ENCODE data around the gene ATP5IF1.

DNA sequence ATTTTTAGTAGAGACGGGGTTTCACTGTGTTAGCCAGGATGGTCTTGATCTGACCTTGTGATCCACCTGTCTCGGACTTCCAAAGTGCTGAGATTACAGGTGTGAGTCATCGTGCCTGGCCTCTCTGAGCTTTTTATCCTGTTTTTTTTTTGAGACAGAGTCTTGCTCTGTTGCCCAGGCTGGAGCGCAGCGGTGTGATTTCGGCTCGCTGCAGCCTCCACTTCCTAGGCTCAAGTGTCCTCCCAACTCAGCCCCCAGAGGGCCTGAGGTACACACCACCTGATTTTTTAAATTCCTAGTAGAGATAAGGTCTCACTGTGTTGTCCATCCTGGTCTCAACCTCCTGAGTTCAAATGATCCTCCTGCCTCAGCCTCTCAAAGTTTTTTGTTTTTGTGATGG, 43.8 kb downstream of the ATP5IF1 start:
- TF ChIP-seq POLR2A (IDR thresholded peaks at IDR 0.05; ENCODE audit: borderline replicate concordance, extremely low read depth, insufficient read depth, insufficient read length), result no peak
- TF ChIP-seq, protein P1, sequence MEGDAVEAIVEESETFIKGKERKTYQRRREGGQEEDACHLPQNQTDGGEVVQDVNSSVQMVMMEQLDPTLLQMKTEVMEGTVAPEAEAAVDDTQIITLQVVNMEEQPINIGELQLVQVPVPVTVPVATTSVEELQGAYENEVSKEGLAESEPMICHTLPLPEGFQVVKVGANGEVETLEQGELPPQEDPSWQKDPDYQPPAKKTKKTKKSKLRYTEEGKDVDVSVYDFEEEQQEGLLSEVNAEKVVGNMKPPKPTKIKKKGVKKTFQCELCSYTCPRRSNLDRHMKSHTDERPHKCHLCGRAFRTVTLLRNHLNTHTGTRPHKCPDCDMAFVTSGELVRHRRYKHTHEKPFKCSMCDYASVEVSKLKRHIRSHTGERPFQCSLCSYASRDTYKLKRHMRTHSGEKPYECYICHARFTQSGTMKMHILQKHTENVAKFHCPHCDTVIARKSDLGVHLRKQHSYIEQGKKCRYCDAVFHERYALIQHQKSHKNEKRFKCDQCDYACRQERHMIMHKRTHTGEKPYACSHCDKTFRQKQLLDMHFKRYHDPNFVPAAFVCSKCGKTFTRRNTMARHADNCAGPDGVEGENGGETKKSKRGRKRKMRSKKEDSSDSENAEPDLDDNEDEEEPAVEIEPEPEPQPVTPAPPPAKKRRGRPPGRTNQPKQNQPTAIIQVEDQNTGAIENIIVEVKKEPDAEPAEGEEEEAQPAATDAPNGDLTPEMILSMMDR (IDR thresholded peaks at IDR 0.05 in 2 of 3, conservative IDR thresholded peaks at IDR 0.05 in 1 of 3; ENCODE audit: borderline replicate concordance in 1 of 3, insufficient read depth in 1 of 3, low read depth in 2 of 3, low read length in 2 of 3), result no peak
- TF ChIP-seq EZH2 (IDR thresholded peaks at IDR 0.05), result no peak
- no peak for TF ChIP-seq ELF1 (IDR thresholded peaks at IDR 0.05; ENCODE audit: borderline replicate concordance, low read depth)
- no peak for TF ChIP-seq CEBPB (IDR thresholded peaks at IDR 0.05; ENCODE audit: low read depth)
- no peak for TF ChIP-seq TCF7L2 (IDR thresholded peaks at IDR 0.05; ENCODE audit: borderline replicate concordance, extremely low read depth, insufficient read depth, insufficient read length)
- TF ChIP-seq JUND (IDR thresholded peaks at IDR 0.05), result no peak
- no peak for TF ChIP-seq SP1 (IDR thresholded peaks at IDR 0.05; ENCODE audit: low read depth)
- no peak for TF ChIP-seq EGR1 (IDR thresholded peaks at IDR 0.05; ENCODE audit: low read depth)
- TF ChIP-seq YY1 (IDR thresholded peaks at IDR 0.05; ENCODE audit: extremely low read depth, insufficient replicate concordance, low read depth, low read length), result no peak
